K562 (cell line): ENCODE data around the gene SPAG4. TPM values are rescaled to one million over a fixed set of nuclear protein-coding genes. Genes with fewer than 3 reads are reported as not detected.

ENCODE experiments used
- ATAC-seq: fragments of 200-7000 bp; cut with Tn5 transposase; 3 replicates; pipeline ENCODE4 v1.9.1; 2020; ENCODE audit warnings: moderate library complexity
- BruUV-seq: library from RNA; stranded (reverse); fragments of 400-500 nt; replicated peaks from 2 replicates; lab custom pipeline; 2021; lab: Mats Ljungman, UMichigan
- CTCF ChIA-PET: fragments of 300-600 bp; formaldehyde crosslinking; extraction: SDS; loops from one replicate; lab custom pipeline; 2021; ENCODE audit warnings: low intra/inter-chr PET ratio; lab: Yijun Ruan, JAX
- POLR2A ChIA-PET: fragments of 300-600, 350-650 bp; sonication (Branson Sonifier 250); formaldehyde crosslinking; extraction: SDS; loops from one replicate; lab custom pipeline; 2021; ENCODE audit warnings: antibody characterized with exemption, inconsistent platforms; lab: Yijun Ruan, JAX
- DNase-seq, 4 experiments: peaks; one replicate each; pipeline versions ENCODE4 v3.0.0 to v3.0.0-alpha.2; 2011 to 2018; ENCODE audit warnings: low spot score in 3 of 4, mixed read lengths in 3 of 4; ENCODE audit errors: extremely low read depth in 1 of 4
- FAIRE-seq: peaks from 2 replicates; lab custom pipeline; 2011; peaks lifted over from hg19 to GRCh38; lab: Jason Lieb, UNC
- H2AFZ ChIP-seq: 2 replicates; pipeline ENCODE4 v1.6.0; 2011; ENCODE audit warnings: low read depth, low read length, control low read depth, inconsistent platforms
- H3K27ac ChIP-seq: fragments of 200-600 bp; 3 replicates; pipeline ENCODE4 v1.8.0; 2011; ENCODE audit warnings: low read depth, mild to moderate bottlenecking, control low read depth, inconsistent platforms, low read length, moderate library complexity, mixed read lengths; ENCODE audit errors: extremely low read depth
- H3K27me3 ChIP-seq, 2 experiments: fragments of 300-600 bp in 1 of 2; 2 replicates in 1 of 2; 3 replicates in 1 of 2; pipeline versions ENCODE4 v1.6.0 to v1.8.0; 2011; ENCODE audit warnings: inconsistent platforms in 2 of 2, low read length in 2 of 2, mild to moderate bottlenecking in 1 of 2, mixed read lengths in 1 of 2, moderate library complexity in 1 of 2; ENCODE audit not compliant: control insufficient read depth in 2 of 2, insufficient read depth in 2 of 2
- H3K36me3 ChIP-seq: fragments of 300-600 bp; 3 replicates; pipeline ENCODE4 v1.8.0; 2011; ENCODE audit warnings: mild to moderate bottlenecking, low read length, inconsistent platforms; ENCODE audit not compliant: control insufficient read depth, insufficient read depth
- H3K4me1 ChIP-seq, 2 experiments: fragments of 200-600 bp in 1 of 2; replicated peaks in 1 of 2; 2 replicates in 1 of 2; 3 replicates in 1 of 2; pipeline versions ENCODE4 v1.5.1 to v1.8.0; 2011; ENCODE audit warnings: inconsistent platforms in 2 of 2, low read length in 2 of 2, mild to moderate bottlenecking in 1 of 2, mixed read lengths in 1 of 2, moderate library complexity in 1 of 2; ENCODE audit not compliant: control insufficient read depth in 2 of 2, insufficient read depth in 2 of 2
- H3K4me2 ChIP-seq: 2 replicates; pipeline ENCODE4 v1.6.1; 2011; ENCODE audit warnings: low read length, control low read depth, inconsistent platforms, mixed read lengths; ENCODE audit not compliant: insufficient read depth
- H3K4me3 ChIP-seq: fragments of 200-600 bp; sonication (generic), shearing (Covaris generic); 2 replicates; pipeline ENCODE4 v1.5.1; 2016; ENCODE audit warnings: control low read depth, inconsistent platforms
- H3K79me2 ChIP-seq: fragments of 200-600 bp; 3 replicates; pipeline ENCODE4 v1.8.0; 2011; ENCODE audit warnings: low read length, inconsistent platforms; ENCODE audit not compliant: control insufficient read depth, insufficient read depth
- H3K9ac ChIP-seq, 2 experiments: 2 replicates each; pipeline versions ENCODE4 v1.6.0 to v1.6.1; 2011; ENCODE audit warnings: low read depth in 2 of 2, low read length in 2 of 2, control low read depth in 1 of 2, inconsistent platforms in 1 of 2, mild to moderate bottlenecking in 1 of 2, mixed read lengths in 1 of 2; ENCODE audit not compliant: insufficient read depth in 1 of 2
- H3K9me1 ChIP-seq: one replicate; pipeline ENCODE4 v1.6.0; 2011; ENCODE audit warnings: inconsistent platforms, mild to moderate bottlenecking, low read length, moderate library complexity; ENCODE audit not compliant: control insufficient read depth, insufficient read depth
- H3K9me3 ChIP-seq: replicated peaks from 2 replicates; pipeline ENCODE4 v1.5.1; 2011; ENCODE audit warnings: low read depth, low read length, inconsistent platforms; ENCODE audit not compliant: control insufficient read depth, insufficient read depth
- H4K20me1 ChIP-seq: replicated peaks from 2 replicates; pipeline ENCODE4 v1.6.1; 2011; ENCODE audit warnings: low read length, inconsistent platforms, mixed read lengths; ENCODE audit not compliant: control insufficient read depth, insufficient read depth
- POLR2G ChIP-seq: fragments of 200-400 bp; formaldehyde crosslinking; IDR thresholded peaks from 2 replicates; pipeline ENCODE4 v1.6.1; 2017; ENCODE audit warnings: low read depth, mild to moderate bottlenecking, antibody characterized with exemption, low read length, moderate library complexity
- SMAD3 ChIP-seq: fragments of 450-650 bp; formaldehyde crosslinking; conservative IDR thresholded peaks from 2 replicates; pipeline ENCODE4 v1.4.0; 2020; ENCODE audit warnings: mild to moderate bottlenecking
- WGBS: fragments of 100-300 bp; shearing (Covaris generic); methylation state at CpG from one replicate; pipeline ENCODE4 v1.1.6; 2016; ENCODE audit warnings: low coverage, mixed read lengths; ENCODE audit not compliant: insufficient coverage; ENCODE audit errors: missing lambda C conversion rate; 5-methylcytosine and 5-hydroxymethylcytosine counted together
- in situ Hi-C: fragments of 300-500 bp; cut with MboI; formaldehyde crosslinking; loops from 4 replicates; pipeline ENCODE4 v1.15.0; 2018; ENCODE audit warnings: inconsistent platforms, mixed read lengths
- intact Hi-C: fragments of 100-400 bp; cut with micrococcal nuclease; formaldehyde crosslinking; loops from 2 replicates; pipeline ENCODE4 v1.14.2; 2022
- polyA plus RNA-seq, 8 experiments: library from polyadenylated mRNA; depleted of rRNA in 4 of 8; stranded (reverse) in 5 of 8; unstranded in 3 of 8; fragments of >200 nt; fragmentation: Nextera tagmentation in 2 of 8; fragmentation: Illumina TruSeq in 1 of 8; extraction: Ambion mirVana in 2 of 8; extraction: Trizol in 1 of 8; gene quantifications; 2 replicates each; pipeline versions ENCODE4 v1.2.1 to v1.2.3, GENCODE V29; 2011 to 2014; ENCODE audit warnings: inconsistent platforms in 1 of 8, missing spikeins in 1 of 8
- total RNA-seq, 7 experiments: library from RNA; depleted of rRNA in 6 of 7; stranded (reverse); fragments of >200 nt in 6 of 7; fragmentation: Illumina TruSeq in 2 of 7; extraction: Trizol in 2 of 7; gene quantifications; 2 replicates each; pipeline versions ENCODE4 v1.2.1 to v1.2.3, GENCODE V29; 2011 to 2021; ENCODE audit warnings: low replicate concordance in 1 of 7
- TF ChIP-seq, protein P1 (sequence below), 2 experiments: fragments of 450-650 bp; formaldehyde crosslinking in 1 of 2; IDR thresholded peaks; 2 replicates each; pipeline versions ENCODE4 v1.4.0 to v1.6.1; 2014 to 2020; ENCODE audit warnings: mild to moderate bottlenecking in 2 of 2, borderline replicate concordance in 1 of 2, low read depth in 1 of 2
- TF ChIP-seq, protein P2 (sequence below): sonication (generic); formaldehyde crosslinking; IDR thresholded peaks from 2 replicates; pipeline ENCODE4 v1.8.1; 2023; ENCODE audit warnings: mild to moderate bottlenecking, missing genetic modification reagents
- TF ChIP-seq, protein P3 (sequence below), 2 experiments: fragments of 250-450 bp in 1 of 2; fragments of 450-650 bp in 1 of 2; sonication (Bioruptor Pico) in 1 of 2; IDR thresholded peaks; 2 replicates each; pipeline versions ENCODE4 v1.6.1 to v1.8.0; 2016 to 2021; ENCODE audit warnings: mild to moderate bottlenecking in 2 of 2, moderate library complexity in 2 of 2, missing compliant biosample characterization in 1 of 2, missing genetic modification characterization in 1 of 2

SPAG4 gene
- total and polyA plus RNA-seq, 9 of the 15 experiments (the other 6 are each of a cell fraction or from before 2014, with no cell fraction given): 1.6 to 11.4 (median 4.6) TPM

DNA sequence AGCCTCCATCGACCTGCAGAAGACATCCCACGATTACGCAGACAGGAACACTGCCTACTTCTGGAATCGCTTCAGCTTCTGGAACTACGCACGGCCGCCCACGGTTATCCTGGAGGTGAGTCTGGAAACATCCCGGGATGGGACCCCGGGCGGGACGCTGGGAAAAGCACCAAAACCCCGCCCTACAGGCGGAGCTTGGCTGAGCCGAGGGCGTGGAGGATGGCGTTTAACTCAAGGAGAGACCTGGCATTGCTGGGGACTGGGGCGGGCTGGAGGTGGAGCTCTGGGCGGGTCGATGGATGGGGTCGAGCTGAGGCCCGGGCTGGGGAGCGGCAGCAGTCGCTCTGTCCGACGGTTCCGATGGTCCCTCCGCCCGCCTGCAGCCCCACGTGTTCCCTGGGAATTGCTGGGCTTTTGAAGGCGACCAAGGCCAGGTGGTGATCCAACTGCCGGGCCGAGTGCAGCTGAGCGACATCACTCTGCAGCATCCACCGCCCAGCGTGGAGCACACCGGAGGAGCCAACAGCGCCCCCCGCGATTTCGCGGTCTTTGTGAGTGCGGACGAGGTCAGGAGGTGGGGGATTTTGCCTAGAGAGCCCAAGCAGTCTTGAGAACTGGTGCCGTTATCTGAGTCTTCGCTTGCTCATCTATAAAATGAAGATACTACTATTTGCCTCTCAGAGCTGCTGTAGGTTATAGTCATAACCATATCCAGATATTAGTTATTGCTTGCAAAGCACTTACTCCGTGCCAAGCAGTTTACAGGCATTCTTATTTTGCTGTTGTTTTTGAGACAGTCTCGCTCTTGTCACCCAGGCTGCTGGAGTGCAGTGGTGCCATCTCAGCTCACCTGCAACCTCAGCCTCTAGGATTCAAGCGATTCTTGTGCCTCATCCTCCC lies 3.8 kb downstream of the SPAG4 start:
- peak in 1 of 4 experiments; percentile 41 for DNase-seq
- in situ Hi-C loops (no loop called here), intact Hi-C loops (loop anchor here (5.0 to 10.0 kb wide), 2 partner anchors 43 to 155 kb away; partner anchors contain the start of genes CPNE1 and RBM12)
- no TSS peak for BruUV-seq
- ATAC-seq: no peak
- Histone ChIP-seq H3K9me3 (no peaks in the 10 kb centered on the region), H3K79me2 (0 out of 3 replicates have a peak, but pooled peaks cover 4% of the 10 kb centered on the region), H3K9me1 (no peaks in the 10 kb centered on the region), H3K27ac (no peak overlapping the region), H3K27me3 (no peaks in the 10 kb centered on the region), H4K20me1 (no peaks in the 10 kb centered on the region), H3K9ac (0 out of 4 replicates have a peak overlapping the region, but pooled peaks of 1 of the 2 experiments have one; percentile 14), H2AFZ (no peak overlapping the region), H3K4me1 (peaks cover 7 to 39% of the 10 kb centered on the region in 2 experiments; a peak in 4 of 5 replicates), H3K4me2 (no peak overlapping the region), H3K36me3 (0 out of 3 replicates have a peak, but pooled peaks cover 4% of the 10 kb centered on the region), H3K4me3 (no peak overlapping the region)
- no peak for FAIRE-seq
- POLR2A ChIA-PET: interaction anchor here (0.7 to 2.0 kb wide), 3 partner anchors 9 to 19 kb away, joined by 5 to 6 read pairs (median 6); no protein-coding TSS in a partner anchor
- CTCF ChIA-PET: interaction anchor here (0.6 kb wide), 1 partner anchor 115 kb away, joined by 3 read pairs; no protein-coding TSS in a partner anchor
- 69% methylated on average over 41 of the region's 49 CpGs for WGBS
- TF ChIP-seq, protein P1, sequence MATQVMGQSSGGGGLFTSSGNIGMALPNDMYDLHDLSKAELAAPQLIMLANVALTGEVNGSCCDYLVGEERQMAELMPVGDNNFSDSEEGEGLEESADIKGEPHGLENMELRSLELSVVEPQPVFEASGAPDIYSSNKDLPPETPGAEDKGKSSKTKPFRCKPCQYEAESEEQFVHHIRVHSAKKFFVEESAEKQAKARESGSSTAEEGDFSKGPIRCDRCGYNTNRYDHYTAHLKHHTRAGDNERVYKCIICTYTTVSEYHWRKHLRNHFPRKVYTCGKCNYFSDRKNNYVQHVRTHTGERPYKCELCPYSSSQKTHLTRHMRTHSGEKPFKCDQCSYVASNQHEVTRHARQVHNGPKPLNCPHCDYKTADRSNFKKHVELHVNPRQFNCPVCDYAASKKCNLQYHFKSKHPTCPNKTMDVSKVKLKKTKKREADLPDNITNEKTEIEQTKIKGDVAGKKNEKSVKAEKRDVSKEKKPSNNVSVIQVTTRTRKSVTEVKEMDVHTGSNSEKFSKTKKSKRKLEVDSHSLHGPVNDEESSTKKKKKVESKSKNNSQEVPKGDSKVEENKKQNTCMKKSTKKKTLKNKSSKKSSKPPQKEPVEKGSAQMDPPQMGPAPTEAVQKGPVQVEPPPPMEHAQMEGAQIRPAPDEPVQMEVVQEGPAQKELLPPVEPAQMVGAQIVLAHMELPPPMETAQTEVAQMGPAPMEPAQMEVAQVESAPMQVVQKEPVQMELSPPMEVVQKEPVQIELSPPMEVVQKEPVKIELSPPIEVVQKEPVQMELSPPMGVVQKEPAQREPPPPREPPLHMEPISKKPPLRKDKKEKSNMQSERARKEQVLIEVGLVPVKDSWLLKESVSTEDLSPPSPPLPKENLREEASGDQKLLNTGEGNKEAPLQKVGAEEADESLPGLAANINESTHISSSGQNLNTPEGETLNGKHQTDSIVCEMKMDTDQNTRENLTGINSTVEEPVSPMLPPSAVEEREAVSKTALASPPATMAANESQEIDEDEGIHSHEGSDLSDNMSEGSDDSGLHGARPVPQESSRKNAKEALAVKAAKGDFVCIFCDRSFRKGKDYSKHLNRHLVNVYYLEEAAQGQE (IDR thresholded peaks at IDR 0.05; ENCODE audit: borderline replicate concordance): no peak
- TF ChIP-seq, protein P1 (CRISPR knock-in tag; IDR thresholded peaks at IDR 0.05; ENCODE audit: low read depth): no peak
- TF ChIP-seq SMAD3 (CRISPR knock-in tag) (no peak), POLR2G (0 out of 2 replicates have a peak, but pooled peaks have one; percentile 45)
- TF ChIP-seq, protein P2, sequence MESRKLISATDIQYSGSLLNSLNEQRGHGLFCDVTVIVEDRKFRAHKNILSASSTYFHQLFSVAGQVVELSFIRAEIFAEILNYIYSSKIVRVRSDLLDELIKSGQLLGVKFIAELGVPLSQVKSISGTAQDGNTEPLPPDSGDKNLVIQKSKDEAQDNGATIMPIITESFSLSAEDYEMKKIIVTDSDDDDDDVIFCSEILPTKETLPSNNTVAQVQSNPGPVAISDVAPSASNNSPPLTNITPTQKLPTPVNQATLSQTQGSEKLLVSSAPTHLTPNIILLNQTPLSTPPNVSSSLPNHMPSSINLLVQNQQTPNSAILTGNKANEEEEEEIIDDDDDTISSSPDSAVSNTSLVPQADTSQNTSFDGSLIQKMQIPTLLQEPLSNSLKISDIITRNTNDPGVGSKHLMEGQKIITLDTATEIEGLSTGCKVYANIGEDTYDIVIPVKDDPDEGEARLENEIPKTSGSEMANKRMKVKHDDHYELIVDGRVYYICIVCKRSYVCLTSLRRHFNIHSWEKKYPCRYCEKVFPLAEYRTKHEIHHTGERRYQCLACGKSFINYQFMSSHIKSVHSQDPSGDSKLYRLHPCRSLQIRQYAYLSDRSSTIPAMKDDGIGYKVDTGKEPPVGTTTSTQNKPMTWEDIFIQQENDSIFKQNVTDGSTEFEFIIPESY: peak; percentile 77
- TF ChIP-seq, protein P3, sequence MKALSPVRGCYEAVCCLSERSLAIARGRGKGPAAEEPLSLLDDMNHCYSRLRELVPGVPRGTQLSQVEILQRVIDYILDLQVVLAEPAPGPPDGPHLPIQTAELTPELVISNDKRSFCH (CRISPR knock-in tag; IDR thresholded peaks at IDR 0.05): no peak
- TF ChIP-seq, protein P3 (tag; IDR thresholded peaks at IDR 0.05): no peak
